GM12878 (cell line): Measurements from ENCODE around the gene ENPP6. TPM values are rescaled to one million over a fixed set of nuclear protein-coding genes. Genes with fewer than 3 reads are reported as not detected.

Source experiments
- ATAC-seq: fragments of 200-7000 bp; cut with Tn5 transposase; 3 replicates; pipeline ENCODE4 v1.9.1; 2020; ENCODE audit warnings: mild to moderate bottlenecking, moderate library complexity
- BruUV-seq: library from RNA; stranded (reverse); fragments of 400-500 nt; replicated peaks from 2 replicates; lab custom pipeline; 2021; lab: Mats Ljungman, UMichigan
- CTCF ChIA-PET: fragments of 300-600 bp; sonication (Branson Sonifier 250); formaldehyde crosslinking; extraction: SDS; loops from one replicate; lab custom pipeline; 2021; ENCODE audit warnings: inconsistent platforms; lab: Yijun Ruan, JAX
- POLR2A ChIA-PET: fragments of 350-600 bp; formaldehyde crosslinking; extraction: SDS; loops from one replicate; lab custom pipeline; 2021; ENCODE audit warnings: inconsistent platforms; lab: Charles Lee
- RAD21 ChIA-PET: fragments of 300-600 bp; sonication (Branson Sonifier 250); formaldehyde crosslinking; loops from one replicate; lab custom pipeline; 2023; ENCODE audit warnings: antibody characterized with exemption; ENCODE audit not compliant: unreplicated experiment; lab: Charles Lee
- SMC1A ChIA-PET: fragments of 300-600 bp; sonication (Branson Sonifier 250); formaldehyde crosslinking; loops from one replicate; lab custom pipeline; 2023; ENCODE audit not compliant: unreplicated experiment, uncharacterized antibody; lab: Charles Lee
- DNase-seq: peaks from one replicate; pipeline ENCODE4 v3.0.0-alpha.2; 2011; ENCODE audit warnings: low read depth, low spot score
- FAIRE-seq: peaks from 3 replicates; lab custom pipeline; 2011; peaks lifted over from hg19 to GRCh38; lab: Jason Lieb, UNC
- H2AFZ ChIP-seq: 2 replicates; pipeline ENCODE4 v1.6.0; 2011; ENCODE audit warnings: low read depth, low read length, control low read depth; ENCODE audit not compliant: control insufficient read depth
- H3K27ac ChIP-seq: 2 replicates; pipeline ENCODE4 v1.5.1; 2011; ENCODE audit warnings: control low read depth; ENCODE audit not compliant: control insufficient read depth, insufficient read depth
- H3K27me3 ChIP-seq, 2 experiments: replicated peaks in 1 of 2; 2 replicates each; pipeline versions ENCODE4 v1.6.0 to v1.6.1; 2011; ENCODE audit warnings: low read length in 1 of 2; ENCODE audit not compliant: control insufficient read depth in 2 of 2, insufficient read depth in 2 of 2
- H3K36me3 ChIP-seq, 2 experiments: 2 replicates each; pipeline ENCODE4 v1.5.1; 2011; ENCODE audit warnings: low read length in 1 of 2; ENCODE audit not compliant: control insufficient read depth in 2 of 2, insufficient read depth in 2 of 2
- H3K4me1 ChIP-seq: 2 replicates; pipeline ENCODE4 v1.6.1; 2011; ENCODE audit warnings: mild to moderate bottlenecking, low read length, moderate library complexity, mixed read lengths; ENCODE audit not compliant: control insufficient read depth, insufficient read depth
- H3K4me2 ChIP-seq: 2 replicates; pipeline ENCODE4 v1.6.0; 2011; ENCODE audit warnings: control low read depth; ENCODE audit not compliant: control insufficient read depth, insufficient read depth
- H3K4me3 ChIP-seq: fragments of 200-600 bp; sonication (generic); 2 replicates; pipeline ENCODE4 v1.5.1; 2016
- H3K79me2 ChIP-seq: 2 replicates; pipeline ENCODE4 v1.6.0; 2011; ENCODE audit warnings: low read length; ENCODE audit not compliant: control insufficient read depth, insufficient read depth
- H3K9ac ChIP-seq: 2 replicates; pipeline ENCODE4 v1.8.0; 2011; ENCODE audit warnings: low read length, control low read depth, mixed read lengths; ENCODE audit not compliant: control insufficient read depth, insufficient read depth
- H3K9me3 ChIP-seq: replicated peaks from 3 replicates; pipeline ENCODE4 v1.5.1; 2011; ENCODE audit warnings: mild to moderate bottlenecking, low read length; ENCODE audit not compliant: control insufficient read depth, insufficient read depth
- H4K20me1 ChIP-seq: 2 replicates; pipeline ENCODE4 v1.6.0; 2011; ENCODE audit not compliant: control insufficient read depth, insufficient read depth
- BMI1 ChIP-seq: fragments of 450-650 bp; IDR thresholded peaks from 2 replicates; pipeline ENCODE4 v1.6.1; 2016; ENCODE audit warnings: mild to moderate bottlenecking, moderate library complexity, borderline replicate concordance
- CREM ChIP-seq: IDR thresholded peaks from 2 replicates; pipeline ENCODE4 v1.6.1; 2014; ENCODE audit warnings: antibody characterized with exemption, low read depth
- ETV6 ChIP-seq, 2 experiments: fragments of 450-650 bp in 1 of 2; IDR thresholded peaks in 1 of 2; conservative IDR thresholded peaks in 1 of 2; 2 replicates each; pipeline ENCODE4 v1.6.1; 2014; ENCODE audit warnings: antibody characterized with exemption in 1 of 2, borderline replicate concordance in 1 of 2, low read depth in 1 of 2, mild to moderate bottlenecking in 1 of 2, moderate library complexity in 1 of 2
- FOXM1 ChIP-seq: IDR thresholded peaks from 2 replicates; pipeline ENCODE4 v1.6.1; 2012; ENCODE audit warnings: low read depth, mild to moderate bottlenecking, inconsistent platforms, low read length, moderate library complexity
- HDAC2 ChIP-seq: fragments of 200-600 bp; sonication (generic); IDR thresholded peaks from 2 replicates; pipeline ENCODE4 v1.6.1; 2017
- LARP7 ChIP-seq: fragments of 450-650 bp; IDR thresholded peaks from 2 replicates; pipeline ENCODE4 v1.6.1; 2017; ENCODE audit warnings: mild to moderate bottlenecking
- MEF2A ChIP-seq: IDR thresholded peaks from 2 replicates; pipeline ENCODE4 v1.6.1; 2011; ENCODE audit warnings: low read depth, mild to moderate bottlenecking, low read length, moderate library complexity; ENCODE audit not compliant: insufficient read depth
- MTA3 ChIP-seq: IDR thresholded peaks from 2 replicates; pipeline ENCODE4 v1.6.1; 2012; ENCODE audit warnings: low read length, inconsistent platforms, borderline replicate concordance
- MYB ChIP-seq: fragments of 150-350 bp; IDR thresholded peaks from 2 replicates; pipeline ENCODE4 v1.6.1; 2014; ENCODE audit warnings: mild to moderate bottlenecking, low read depth, low read length, borderline replicate concordance
- MYC ChIP-seq: IDR thresholded peaks from 2 replicates; pipeline ENCODE4 v1.6.1; 2011; ENCODE audit warnings: mild to moderate bottlenecking, low read length, moderate library complexity, inconsistent platforms; ENCODE audit not compliant: insufficient read depth, insufficient replicate concordance, insufficient read length, severe bottlenecking
- POLR2AphosphoS5 ChIP-seq: IDR thresholded peaks from 2 replicates; pipeline ENCODE4 v1.6.1; 2011; ENCODE audit warnings: mild to moderate bottlenecking, low read length, inconsistent platforms
- POU2F2 ChIP-seq: IDR thresholded peaks from 3 replicates; pipeline ENCODE4 v1.6.1; 2011; ENCODE audit warnings: low read depth, mild to moderate bottlenecking, low read length, borderline replicate concordance
- RBBP5 ChIP-seq: fragments of 200-600 bp; sonication (generic); conservative IDR thresholded peaks from 2 replicates; pipeline ENCODE4 v1.6.1; 2016
- RUNX3 ChIP-seq: IDR thresholded peaks from 2 replicates; pipeline ENCODE4 v1.6.1; 2012; ENCODE audit warnings: low read length, inconsistent platforms
- SMAD5 ChIP-seq: IDR thresholded peaks from 2 replicates; pipeline ENCODE4 v1.6.1; 2016; ENCODE audit warnings: antibody characterized with exemption, low read depth
- SREBF2 ChIP-seq: IDR thresholded peaks from 2 replicates; pipeline ENCODE4 v1.6.1; 2012; ENCODE audit warnings: mild to moderate bottlenecking, low read length
- STAT1 ChIP-seq: fragments of 450-650 bp; conservative IDR thresholded peaks from 2 replicates; pipeline ENCODE4 v1.6.1; 2014; ENCODE audit warnings: antibody characterized with exemption, mild to moderate bottlenecking
- TCF12 ChIP-seq: IDR thresholded peaks from 2 replicates; pipeline ENCODE4 v1.6.1; 2011; ENCODE audit warnings: low read depth, mild to moderate bottlenecking, low read length
- WGBS: methylation state at CpG from one replicate; pipeline ENCODE4 v1.1.6; 2016; ENCODE audit warnings: low lambda C conversion rate; ENCODE audit not compliant: insufficient replicate concordance, insufficient coverage; ENCODE audit errors: missing lambda C conversion rate; 5-methylcytosine and 5-hydroxymethylcytosine counted together
- in situ Hi-C: fragments of 300-500 bp; cut with MboI; formaldehyde crosslinking; loops from 9 replicates; pipeline ENCODE4 v1.14.3; 2018; ENCODE audit warnings: mixed read lengths
- intact Hi-C: fragments of 100-400 bp; cut with micrococcal nuclease; formaldehyde crosslinking; loops from one replicate; pipeline ENCODE4 v1.14.2; 2022; ENCODE audit not compliant: unreplicated experiment
- polyA plus RNA-seq, 11 experiments: library from polyadenylated mRNA; depleted of rRNA in 4 of 11; unstranded in 6 of 11; stranded (reverse) in 5 of 11; fragments of >200 nt; fragmentation: Nextera tagmentation in 4 of 11; fragmentation: Illumina TruSeq in 1 of 11; extraction: Ambion mirVana in 4 of 11; extraction: Trizol in 1 of 11; gene quantifications; 1 replicate in 1 of 11; 2 replicates in 10 of 11; pipeline versions ENCODE4 v1.2.1 to v1.2.3, GENCODE V29; 2011 to 2016; ENCODE audit warnings: inconsistent platforms in 2 of 11, missing spikeins in 2 of 11, low read depth in 1 of 11
- total RNA-seq, 4 experiments: library from RNA; depleted of rRNA in 3 of 4; stranded (reverse); fragments of >200 nt in 3 of 4; fragmentation: Illumina TruSeq in 1 of 4; extraction: Trizol in 1 of 4; gene quantifications; 2 replicates each; pipeline versions ENCODE4 v1.2.1 to v1.2.3, GENCODE V29; 2013 to 2021
- TF ChIP-seq, protein P1 (sequence below): fragments of 450-650 bp; IDR thresholded peaks from 2 replicates; pipeline ENCODE4 v1.6.1; 2018; ENCODE audit warnings: mild to moderate bottlenecking, low read depth, moderate library complexity; ENCODE audit not compliant: partially characterized antibody
- TF ChIP-seq, protein P2 (sequence below): IDR thresholded peaks from 2 replicates; pipeline ENCODE4 v1.6.1; 2011; ENCODE audit warnings: borderline replicate concordance, low read depth, mild to moderate bottlenecking, moderate library complexity, low read length; ENCODE audit not compliant: insufficient read depth, poor library complexity, severe bottlenecking

ENPP6 gene
- total and polyA plus RNA-seq, 10 of the 15 experiments (the other 5 are each of a cell fraction or from before 2014, with no cell fraction given) = 0.04 to 1.0 (median 0.44) TPM; not detected in 1

DNA sequence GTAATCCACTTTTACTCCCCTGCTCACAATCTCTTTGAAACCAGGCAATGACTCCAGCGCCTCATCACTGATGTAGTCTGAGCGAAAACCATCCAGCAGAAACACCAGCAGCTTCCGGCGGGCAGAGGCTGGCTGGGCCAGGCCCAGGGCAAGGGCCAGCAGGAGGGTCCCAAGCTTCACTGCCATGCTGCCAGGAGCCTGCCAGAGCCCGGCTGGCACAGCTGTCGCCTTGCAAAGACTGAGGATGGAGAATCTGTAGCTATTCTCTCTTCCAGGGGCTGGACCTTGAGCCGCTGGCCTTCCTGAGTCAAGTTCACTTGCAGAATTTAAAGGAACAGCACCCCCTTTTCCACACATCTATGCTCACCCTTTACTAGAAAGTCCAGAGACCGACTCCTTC, at the start of gene ENPP6 (continued):
- TF ChIP-seq, protein P1, sequence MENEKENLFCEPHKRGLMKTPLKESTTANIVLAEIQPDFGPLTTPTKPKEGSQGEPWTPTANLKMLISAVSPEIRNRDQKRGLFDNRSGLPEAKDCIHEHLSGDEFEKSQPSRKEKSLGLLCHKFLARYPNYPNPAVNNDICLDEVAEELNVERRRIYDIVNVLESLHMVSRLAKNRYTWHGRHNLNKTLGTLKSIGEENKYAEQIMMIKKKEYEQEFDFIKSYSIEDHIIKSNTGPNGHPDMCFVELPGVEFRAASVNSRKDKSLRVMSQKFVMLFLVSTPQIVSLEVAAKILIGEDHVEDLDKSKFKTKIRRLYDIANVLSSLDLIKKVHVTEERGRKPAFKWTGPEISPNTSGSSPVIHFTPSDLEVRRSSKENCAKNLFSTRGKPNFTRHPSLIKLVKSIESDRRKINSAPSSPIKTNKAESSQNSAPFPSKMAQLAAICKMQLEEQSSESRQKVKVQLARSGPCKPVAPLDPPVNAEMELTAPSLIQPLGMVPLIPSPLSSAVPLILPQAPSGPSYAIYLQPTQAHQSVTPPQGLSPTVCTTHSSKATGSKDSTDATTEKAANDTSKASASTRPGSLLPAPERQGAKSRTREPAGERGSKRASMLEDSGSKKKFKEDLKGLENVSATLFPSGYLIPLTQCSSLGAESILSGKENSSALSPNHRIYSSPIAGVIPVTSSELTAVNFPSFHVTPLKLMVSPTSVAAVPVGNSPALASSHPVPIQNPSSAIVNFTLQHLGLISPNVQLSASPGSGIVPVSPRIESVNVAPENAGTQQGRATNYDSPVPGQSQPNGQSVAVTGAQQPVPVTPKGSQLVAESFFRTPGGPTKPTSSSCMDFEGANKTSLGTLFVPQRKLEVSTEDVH = no peak

DNA sequence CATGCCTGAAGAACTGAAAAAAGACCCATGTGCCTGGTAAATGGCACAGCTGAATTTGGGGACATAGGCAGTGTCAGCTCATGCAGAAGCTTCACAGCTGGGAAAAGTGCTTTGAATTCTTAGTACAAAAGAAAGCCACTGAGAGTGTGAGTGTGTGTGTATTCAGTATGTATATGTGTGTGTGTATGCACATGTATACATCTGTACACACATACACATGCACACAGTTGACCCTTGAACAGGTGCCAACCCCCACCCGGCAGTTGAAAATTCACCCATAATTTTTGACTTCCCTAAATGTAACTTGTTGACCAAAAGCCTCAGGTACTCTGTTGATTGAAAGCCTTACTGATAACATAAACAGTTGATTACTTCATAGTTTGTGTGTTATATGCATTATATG, 49.5 kb upstream of the ENPP6 start:
- ChIA-PET RAD21 (interaction anchor here (0.7 to 9.4 kb wide), 19 partner anchors 8 to 578 kb away, joined by 3 to 367 read pairs (median 24); partner anchors contain the start of gene CENPU), POLR2A (interaction anchor here (0.5 to 9.7 kb wide), 14 partner anchors 8 to 467 kb away, joined by 3 to 250 read pairs (median 12); partner anchors contain the start of genes CENPU and IRF2)
- peak overlapping the region; percentile 60 for H3K4me2 ChIP-seq
- TF ChIP-seq RBBP5 (no peak), POLR2AphosphoS5 (0 out of 2 replicates have a peak, but pooled peaks have one; percentile 19), FOXM1 (no peak), POU2F2 (no peak; the same call in 2 of the 3 replicates), MEF2A (no peak), ETV6 (conservative IDR thresholded peaks at IDR 0.05 in 1 of 2, IDR thresholded peaks at IDR 0.05 in 1 of 2; ENCODE audit: borderline replicate concordance in 1 of 2, low read depth in 1 of 2) (peak in 1 of 2 experiments; percentile 16; a peak in 1 of 4 replicates), TCF12 (no peak), LARP7 (no peak), CREM (no peak), MYC (no peak), SREBF2 (no peak), SMAD5 (no peak), HDAC2 (no peak), RUNX3 (peak; percentile 55), MYB (no peak), MTA3 (no peak), STAT1 (no peak), BMI1 (no peak)
- TF ChIP-seq, protein P2, sequence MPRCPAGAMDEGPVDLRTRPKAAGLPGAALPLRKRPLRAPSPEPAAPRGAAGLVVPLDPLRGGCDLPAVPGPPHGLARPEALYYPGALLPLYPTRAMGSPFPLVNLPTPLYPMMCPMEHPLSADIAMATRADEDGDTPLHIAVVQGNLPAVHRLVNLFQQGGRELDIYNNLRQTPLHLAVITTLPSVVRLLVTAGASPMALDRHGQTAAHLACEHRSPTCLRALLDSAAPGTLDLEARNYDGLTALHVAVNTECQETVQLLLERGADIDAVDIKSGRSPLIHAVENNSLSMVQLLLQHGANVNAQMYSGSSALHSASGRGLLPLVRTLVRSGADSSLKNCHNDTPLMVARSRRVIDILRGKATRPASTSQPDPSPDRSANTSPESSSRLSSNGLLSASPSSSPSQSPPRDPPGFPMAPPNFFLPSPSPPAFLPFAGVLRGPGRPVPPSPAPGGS = no peak

More for the DNA sequence above, 49.5 kb upstream of the ENPP6 start:
- FAIRE-seq (no peak), ATAC-seq (peak; percentile 35), DNase-seq (no peak)
- Histone ChIP-seq H3K36me3 (no peaks in the 10 kb centered on the region), H3K4me1 (peaks cover 56% of the 10 kb centered on the region), H3K27ac (peak overlapping the region; percentile 95), H3K79me2 (peaks cover 40% of the 10 kb centered on the region), H4K20me1 (no peaks in the 10 kb centered on the region), H3K27me3 (no peaks in the 10 kb centered on the region), H3K9ac (peak overlapping the region; percentile 94), H3K9me3 (no peaks in the 10 kb centered on the region), H2AFZ (no peak overlapping the region), H3K4me3 (peak overlapping the region; percentile 57)
- ChIA-PET SMC1A (interaction anchor here (0.8 to 17.1 kb wide), 12 partner anchors 15 to 467 kb away, joined by 3 to 428 read pairs (median 57); partner anchors contain the start of gene CENPU), CTCF (interaction anchor here (0.9 to 16.4 kb wide), 15 partner anchors 9 to 317 kb away, joined by 3 to 348 read pairs (median 6); no protein-coding TSS in a partner anchor)
- intact Hi-C loops (loop anchor here (5.0 kb wide), 3 partner anchors 130 to 1040 kb away; partner anchors contain the start of gene CENPU), in situ Hi-C loops (no loop called here)
- 0% methylated on average over 1 of the region's 1 CpG for WGBS
- BruUV-seq = no TSS peak
